Heart left ventricle (tissue), 16 donors: ENCODE measurements around the gene HAUS5. TPM values are rescaled to one million over a fixed set of nuclear protein-coding genes. Genes with fewer than 3 reads are reported as not detected.

Experiments used
- ATAC-seq, 4 donors: fragments of 200-7000 bp; cut with Tn5 transposase; one replicate each; pipeline ENCODE4 v1.9.1; 2020 to 2022; ENCODE audit warnings: moderate library complexity in 4 of 4, mild to moderate bottlenecking in 3 of 4, moderate number of reproducible peaks in 1 of 4
- DNase-seq, 5 donors: peaks; one replicate each; pipeline ENCODE4 v3.0.0-alpha.2; 2020
- H3K27ac ChIP-seq, 12 donors: fragments of 200-600 bp; sonication (generic) in 4 of 12; one replicate each; pipeline versions ENCODE4 v1.5.0 to v1.8.0; 2016 to 2022; ENCODE audit warnings: mild to moderate bottlenecking in 2 of 12
- H3K27me3 ChIP-seq, 9 donors: fragments of 200-600 bp; sonication (generic) in 2 of 9; one replicate each; pipeline versions ENCODE4 v1.5.1 to v1.8.0; 2016 to 2022; ENCODE audit warnings: mild to moderate bottlenecking in 3 of 9
- H3K36me3 ChIP-seq, 9 donors: fragments of 200-600 bp; sonication (generic) in 2 of 9; one replicate each; pipeline versions ENCODE4 v1.5.0 to v1.8.0; 2018 to 2022; ENCODE audit warnings: mild to moderate bottlenecking in 2 of 9
- H3K4me1 ChIP-seq, 12 donors: fragments of 200-600 bp; sonication (generic) in 4 of 12; one replicate each; pipeline versions ENCODE4 v1.5.0 to v1.8.0; 2016 to 2022; ENCODE audit warnings: mild to moderate bottlenecking in 3 of 12
- H3K4me3 ChIP-seq, 12 donors: fragments of 200-600 bp; sonication (generic) in 4 of 12; one replicate each; pipeline versions ENCODE4 v1.5.0 to v1.8.0; 2017 to 2022; ENCODE audit warnings: mild to moderate bottlenecking in 9 of 12, moderate library complexity in 4 of 12
- H3K9me3 ChIP-seq, 12 donors: fragments of 200-600 bp; sonication (generic) in 4 of 12; one replicate each; pipeline versions ENCODE4 v1.5.0 to v1.8.0; 2016 to 2022; ENCODE audit warnings: mild to moderate bottlenecking in 1 of 12
- CTCF ChIP-seq, 12 donors: fragments of 200-600 bp; sonication (generic) in 4 of 12; IDR thresholded peaks; one replicate each; pipeline versions ENCODE4 v1.5.0 to v1.8.0; 2018 to 2022; ENCODE audit warnings: antibody characterized with exemption in 12 of 12, mild to moderate bottlenecking in 5 of 12
- POLR2A ChIP-seq, 2 donors: fragments of 450-650 bp; IDR thresholded peaks; one replicate each; pipeline ENCODE4 v1.6.1; 2017; ENCODE audit warnings: antibody characterized with exemption in 2 of 2, mild to moderate bottlenecking in 2 of 2, moderate library complexity in 2 of 2
- WGBS, 4 donors: extraction: QIAGEN DNeasy Blood & Tissue Kit in 2 of 4; methylation state at CpG; one replicate each; pipeline versions ENCODE4 v1.1.5 to v1.1.7; 2013 to 2018; 5-methylcytosine and 5-hydroxymethylcytosine counted together
- intact Hi-C, 10 donors: fragments of 100-400 bp; cut with DNase I; formaldehyde crosslinking; loops; one replicate each; pipeline versions ENCODE4 v1.11.1 to v1.14.2; 2022
- polyA plus RNA-seq, 2 donors: library from polyadenylated mRNA; stranded (reverse); fragments of 200-250 nt; gene quantifications; one replicate each; pipeline ENCODE4 v1.2.3, GENCODE V29; 2013
- total RNA-seq, 9 donors: library from RNA; depleted of rRNA in 2 of 9; stranded (reverse); fragments of >200 nt in 2 of 9; fragmentation: NEBNext Ultra II Directional in 3 of 9; extraction: Animal tissue kit (Norgen Biotek cat#: 25700) in 3 of 9; gene quantifications; one replicate each; pipeline versions ENCODE4 v1.1.0 to v1.2.4, GENCODE V29; 2016 to 2023
- donor health status: ischemic (EF 13 %, LVEDD 7.1; RV severe dilation, severe dysfunction).
- donor health status: healthy with polysubstance abuse.
- donor health status: DM: no; HTN: yes; CAD: no.
- donor health status: DM: no; HTN: no; CAD: no.
- donor health status: ischemic (EF 25% LVEDD 6.9; RV normal size, moderate dysfunction).
- donor health status: ischemic (EF 25% LVEDD 5.7; RV mildly dilated, moderate dysfunction).
- donor health status: healthy.
- donor health status: DM: yes; HTN: yes; CAD: no.
- donor health status: ischemic (EF 35%, LVEDD 5.7; RV mildly dilated, moderate dysfunction).
- donor health status: nonischemic (EF 11% LVEDD 7.7; RV severe dilation, severe dysfunction).
- donor health status: DM: yes; HTN: yes; CAD: no.
- donor health status: PGD.
- donor health status: ischemic (EF 29% LVEDD 5.4; RV normal size, mild dysfunction).
- donor health status: nonischemic (EF 23%, LVEDD 6.1; RV moderate dilation, normal function).

Gene HAUS5
- total and polyA plus RNA-seq, 11 donors, result 1.9 to 9.0 (median 3.9) TPM

- no peak for ATAC-seq
- H3K27ac ChIP-seq, result no peak overlapping the region
- 95 to 96% (median 95%) methylated on average over 9 of the region's 9 CpGs for WGBS, 4 donors
- TF ChIP-seq CTCF (IDR thresholded peaks at IDR 0.05) (no peak), POLR2A (IDR thresholded peaks at IDR 0.05) (no peak)
- intact Hi-C loops, result no loop called here
- H3K9me3 ChIP-seq, result no peaks in the 10 kb centered on the region
- H3K4me3 ChIP-seq, result no peak overlapping the region
- no peak for DNase-seq
- no peaks in the 10 kb centered on the region for H3K27me3 ChIP-seq
- peaks cover 0 to 19% (median 0%) of the 10 kb centered on the region in 9 donors for H3K36me3 ChIP-seq
- no peaks in the 10 kb centered on the region for H3K4me1 ChIP-seq
Measured at GRCh38 chr19:35621708-35622107, 9.2 kb downstream of the HAUS5 start.

DNA sequence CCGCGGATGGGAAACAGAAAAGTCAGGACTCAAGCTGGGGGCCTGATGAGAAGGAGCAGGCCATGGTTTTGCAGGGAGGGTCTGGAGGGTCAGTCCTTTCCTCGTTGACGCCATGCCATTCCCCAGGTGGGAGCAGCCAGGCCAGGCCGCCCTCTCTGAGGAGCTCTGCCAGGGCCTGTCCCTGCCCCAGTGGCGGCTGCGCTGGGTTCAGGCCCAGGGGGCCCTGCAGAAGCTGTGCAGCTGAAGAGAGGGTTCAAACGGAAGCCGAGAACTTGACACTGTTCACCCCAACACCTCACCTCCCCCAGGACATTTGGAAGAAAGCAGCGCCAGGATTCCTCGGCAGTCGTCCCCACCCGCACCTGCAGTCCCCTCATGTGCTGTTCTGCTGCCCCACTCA lies 10.2 kb downstream of the HAUS5 start:
- ATAC-seq, result peak in 1 of 4 donors; percentile 37
- Histone ChIP-seq H3K9me3 (no peaks in the 10 kb centered on the region), H3K27ac (no peak overlapping the region), H3K4me1 (peaks cover 0 to 2% (median 0%) of the 10 kb centered on the region in 12 donors), H3K27me3 (no peaks in the 10 kb centered on the region), H3K4me3 (no peak overlapping the region), H3K36me3 (peaks cover 0 to 14% (median 0%) of the 10 kb centered on the region in 9 donors)
- TF ChIP-seq POLR2A (IDR thresholded peaks at IDR 0.05), result no peak
- no peak for TF ChIP-seq CTCF (IDR thresholded peaks at IDR 0.05)
- intact Hi-C loops, result no loop called here
- WGBS, 4 donors, result 90 to 95% (median 93%) methylated on average over 13 of the region's 13 CpGs
- DNase-seq, result no peak

DNA sequence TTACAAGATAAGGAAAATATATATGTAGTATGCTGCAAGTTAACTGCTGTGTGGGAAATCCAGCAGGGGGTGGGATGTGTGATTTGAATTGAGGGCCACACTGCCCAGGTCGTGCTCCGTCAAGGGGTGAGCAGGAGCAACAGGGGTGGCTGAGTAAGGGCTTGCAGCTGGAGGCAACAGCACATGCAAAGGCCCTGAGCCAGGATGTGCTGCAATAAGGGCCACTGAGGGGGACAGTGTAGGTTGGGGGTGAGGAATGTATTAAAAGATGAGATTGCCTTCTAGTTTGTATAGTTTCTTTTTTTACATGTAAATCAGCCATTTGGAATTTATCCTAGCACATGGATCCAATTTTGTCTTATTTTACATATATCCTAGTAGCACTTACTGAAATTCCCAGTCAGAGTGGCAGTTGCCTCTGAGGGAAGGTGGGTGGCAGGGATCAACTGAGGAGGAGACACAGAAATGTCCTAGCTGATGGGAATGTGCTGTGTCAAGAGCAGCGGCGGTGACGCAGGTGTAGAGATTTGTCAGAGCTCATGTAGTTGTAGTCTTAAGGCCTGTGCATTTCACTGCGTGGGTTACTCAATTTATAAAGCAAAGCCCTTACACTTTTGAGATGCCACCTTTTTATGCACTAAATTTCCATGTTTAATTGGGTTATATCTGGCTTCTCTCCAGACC lies 10.9 kb downstream of the HAUS5 start:
- 85 to 94% (median 89%) methylated on average over 6 of the region's 6 CpGs for WGBS, 4 donors
- no peak overlapping the region for H3K4me3 ChIP-seq
- H3K4me1 ChIP-seq, result peaks cover 0 to 9% (median 4%) of the 10 kb centered on the region in 12 donors
- TF ChIP-seq CTCF (IDR thresholded peaks at IDR 0.05) (no peak), POLR2A (IDR thresholded peaks at IDR 0.05) (no peak)
- DNase-seq (no peak), ATAC-seq (no peak)
- no peaks in the 10 kb centered on the region for H3K9me3 ChIP-seq
- H3K27me3 ChIP-seq, result no peaks in the 10 kb centered on the region
- H3K36me3 ChIP-seq, result peaks cover 0 to 11% (median 0%) of the 10 kb centered on the region in 9 donors
- H3K27ac ChIP-seq, result no peak overlapping the region
- intact Hi-C loops, result no loop called here

GRCh38 chr19:35628264-35628564 lies 15.7 kb downstream of the HAUS5 start:
- no peak for TF ChIP-seq POLR2A (IDR thresholded peaks at IDR 0.05)
- TF ChIP-seq CTCF (IDR thresholded peaks at IDR 0.05), result no peak
- no peak for DNase-seq
- ATAC-seq, result no peak
- intact Hi-C loops, result loop anchor here in 2 of 10 donors (1.0 kb wide), 1 partner anchor 16 kb away; the partner anchor contains the start of gene HAUS5 (in 2 of the 2)
- H3K4me1 ChIP-seq, result peaks cover 4 to 25% (median 14%) of the 10 kb centered on the region in 12 donors
- H3K36me3 ChIP-seq, result peaks cover 0 to 34% (median 31%) of the 10 kb centered on the region in 9 donors
- WGBS, 4 donors, result 6 to 15% (median 7%) methylated on average over 9 of the region's 9 CpGs
- no peaks in the 10 kb centered on the region for H3K9me3 ChIP-seq
- H3K27me3 ChIP-seq, result no peaks in the 10 kb centered on the region
- H3K27ac ChIP-seq, result peak overlapping the region; percentile 75 to 96 (median 92)
- H3K4me3 ChIP-seq, result peak overlapping the region; percentile 50 to 100 (median 95)
